ENCODE measurements around the gene THOC7.

Gene THOC7

DNA sequence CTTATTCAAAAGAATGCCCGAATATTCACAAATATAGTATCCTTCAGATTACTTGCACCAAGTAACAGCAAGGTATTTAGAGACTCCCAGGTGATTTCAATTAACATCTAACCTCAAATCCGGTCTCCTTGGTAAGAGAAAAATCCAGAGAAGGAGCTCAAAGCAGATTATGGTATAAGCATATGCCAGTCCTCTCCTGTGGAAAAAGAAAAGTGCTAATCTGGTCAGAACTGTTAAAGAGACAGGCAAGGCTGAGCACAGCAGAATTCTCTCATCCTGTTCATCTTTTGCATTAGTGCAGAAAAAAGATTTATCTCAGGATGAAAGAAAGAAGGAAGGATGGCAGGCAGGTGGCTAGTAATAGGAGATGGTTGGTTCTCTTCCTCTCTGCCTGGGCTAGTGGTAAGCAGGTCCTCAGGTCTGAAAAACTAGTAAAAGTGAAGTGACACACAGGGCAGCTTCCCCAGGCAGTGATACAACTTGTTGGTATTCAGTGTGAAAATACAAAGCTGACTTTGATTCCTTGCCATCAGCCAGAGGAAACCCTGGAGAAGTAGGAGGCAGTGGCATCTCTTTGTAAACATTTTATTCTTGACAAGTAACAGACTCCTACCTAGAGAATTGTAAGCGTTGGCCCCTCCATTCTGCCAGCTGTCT lies 14.3 kb upstream of the THOC7 start:
- DNase-seq, result no peak

- DNase-seq, result no peak
Measured at GRCh38 chr3:63876260-63876659, 12.7 kb upstream of the THOC7 start.

- DNase-seq, result no peak
Measured at GRCh38 chr3:63875510-63875909, 11.9 kb upstream of the THOC7 start.

DNA sequence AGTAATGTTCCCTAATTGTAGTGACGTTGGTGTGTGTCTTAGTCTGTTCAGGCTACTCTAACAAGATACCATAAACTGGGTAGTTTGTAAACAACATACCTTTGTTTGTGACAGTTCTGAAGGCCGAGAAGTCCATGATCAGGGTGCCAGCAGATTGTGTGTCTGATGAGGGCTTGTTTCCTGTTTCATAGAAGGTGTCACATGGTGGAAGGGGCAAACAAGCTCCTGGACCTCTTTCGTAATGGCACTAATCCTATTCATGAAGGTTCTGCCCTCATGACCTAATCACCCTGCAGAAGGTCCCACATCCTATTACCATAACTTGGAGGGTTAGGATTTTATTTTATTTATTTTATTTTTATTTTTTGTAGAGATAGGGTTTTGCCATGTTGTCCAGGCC lies 11.2 kb upstream of the THOC7 start:
- DNase-seq, result no peak

GRCh38 chr3:63872135-63872924 lies 8.7 kb upstream of the THOC7 start:
- DNase-seq, result no peak

GRCh38 chr3:63870615-63871005 lies 7.0 kb upstream of the THOC7 start:
- DNase-seq, result no peak

GRCh38 chr3:63869940-63870614 lies 6.5 kb upstream of the THOC7 start:
- DNase-seq, result no peak

GRCh38 chr3:63867225-63867624 lies 3.6 kb upstream of the THOC7 start:
- no peak for DNase-seq

- no peak for DNase-seq
Measured at GRCh38 chr3:63864965-63865327, 1.3 kb upstream of the THOC7 start.

- DNase-seq, result no peak
Measured at GRCh38 chr3:63864008-63864964, 681 bp upstream of the THOC7 start.

DNA sequence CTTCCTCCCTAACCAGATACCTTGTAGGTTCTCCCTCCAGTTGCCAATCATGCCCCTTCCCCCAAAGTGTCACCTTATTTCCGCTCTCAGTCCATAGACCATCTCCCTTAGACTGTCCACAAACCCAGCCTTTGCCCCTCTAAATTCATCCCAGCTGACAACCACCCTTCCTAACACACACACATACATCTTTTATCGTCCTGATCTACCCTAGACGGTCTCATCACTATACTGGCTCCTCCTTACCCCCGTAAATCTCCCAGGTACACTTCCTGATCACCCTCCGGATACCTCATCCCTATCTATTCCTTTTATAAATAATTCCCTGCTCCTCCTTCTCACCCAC lies 828 bp downstream of the THOC7 start:
- DNase-seq, result no peak

- DNase-seq, result no peak
Measured at GRCh38 chr3:63861306-63861705, 2.3 kb downstream of the THOC7 start.

DNA sequence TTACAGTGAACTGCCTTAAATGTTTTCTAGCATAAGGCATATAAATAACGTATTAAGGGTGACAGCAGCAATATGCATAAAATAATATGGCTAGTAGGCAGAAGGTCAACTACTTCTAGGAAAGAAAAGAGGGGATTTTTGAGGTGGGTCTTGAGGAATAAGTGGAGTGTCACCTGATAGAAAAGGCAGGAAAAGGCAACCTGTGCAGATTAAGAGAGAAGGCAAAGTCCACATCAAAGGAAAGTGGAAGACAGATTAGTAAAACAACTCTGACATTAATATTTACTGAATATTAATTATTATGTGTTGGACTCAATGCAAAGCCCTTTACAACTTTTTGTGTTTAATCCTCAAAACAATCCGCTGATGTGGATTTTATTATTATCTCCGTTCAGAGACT lies 2.8 kb downstream of the THOC7 start:
- no peak for DNase-seq

DNA sequence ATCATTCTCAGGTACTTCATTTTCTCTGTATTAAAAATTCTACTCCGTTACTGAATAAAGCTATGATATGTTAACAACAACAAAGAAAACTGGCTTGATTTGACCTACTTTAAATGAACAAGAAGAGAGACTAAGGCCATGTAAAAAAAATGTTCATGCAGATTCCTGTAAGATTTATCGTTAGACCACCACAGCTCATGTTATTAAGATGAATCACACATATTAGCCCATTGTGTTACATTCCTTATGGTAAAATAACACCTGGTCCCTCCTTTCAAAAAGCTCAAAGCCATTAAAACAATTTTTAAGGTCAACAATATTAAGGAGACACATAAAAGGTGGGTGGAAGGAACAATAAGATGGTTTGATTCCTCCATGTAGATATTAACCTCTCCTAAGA lies 6.3 kb downstream of the THOC7 start:
- no peak for DNase-seq

- no peak for DNase-seq
Measured at GRCh38 chr3:63855333-63855940, 8.2 kb downstream of the THOC7 start.

GRCh38 chr3:63853106-63853505 lies 10.5 kb downstream of the THOC7 start:
- DNase-seq, result no peak

GRCh38 chr3:63851287-63851686 lies 12.3 kb downstream of the THOC7 start:
- no peak for DNase-seq

GRCh38 chr3:63849175-63849574 lies 14.4 kb downstream of the THOC7 start:
- no peak for DNase-seq

- DNase-seq, result no peak
Measured at GRCh38 chr3:63847718-63848450, 15.7 kb downstream of the THOC7 start.

GRCh38 chr3:63845215-63845614 lies 18.4 kb downstream of the THOC7 start:
- no peak for DNase-seq

GRCh38 chr3:63842127-63842526 lies 21.5 kb downstream of the THOC7 start:
- no peak for DNase-seq

DNA sequence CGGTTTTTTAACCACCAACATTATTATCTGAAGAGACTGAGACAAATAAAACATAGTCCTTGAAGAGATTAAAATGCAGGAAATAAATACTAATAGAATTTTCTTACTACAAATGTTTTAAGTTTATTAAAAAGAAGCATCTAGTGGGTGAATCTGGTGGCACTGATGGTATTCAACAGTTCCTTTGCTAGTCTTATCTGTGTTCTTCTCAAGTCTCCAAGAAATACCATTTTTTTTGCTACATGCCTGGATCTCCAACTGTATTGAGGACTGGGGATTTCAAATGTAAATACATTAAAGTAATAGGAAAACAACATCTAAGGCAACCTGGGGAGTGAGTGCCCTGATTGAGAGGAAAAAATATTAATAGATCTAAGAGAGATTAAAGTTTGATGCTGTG lies 21.9 kb downstream of the THOC7 start:
- no peak for DNase-seq

All from NCI-H1092 treated with DMSO at 0.1 percent for 48 hours (cell line).